ENCODE data around the gene MAB21L4. TPM values are rescaled to one million over a fixed set of nuclear protein-coding genes. Genes with fewer than 3 reads are reported as not detected.

Gene MAB21L4
- total and polyA plus RNA-seq, 2 of the 8 experiments (the other 6 are each of a cell fraction or from before 2014, with no cell fraction given) = 0.11 TPM; not detected in 1

- TF ChIP-seq RAD21 (IDR thresholded peaks at IDR 0.05 in 1 of 2, conservative IDR thresholded peaks at IDR 0.05 in 1 of 2; ENCODE audit: low read depth in 2 of 2, low read length in 2 of 2) (no peak), RBBP5 (IDR thresholded peaks at IDR 0.05; ENCODE audit: borderline replicate concordance, low read depth, low read length) (no peak), NRF1 (IDR thresholded peaks at IDR 0.05; ENCODE audit: low read depth, low read length) (no peak), SP4 (IDR thresholded peaks at IDR 0.05; ENCODE audit: low read length) (no peak), RFX5 (IDR thresholded peaks at IDR 0.05; ENCODE audit: borderline replicate concordance, low read depth, low read length) (no peak), FOSL1 (IDR thresholded peaks at IDR 0.05; ENCODE audit: insufficient read depth, low read depth, low read length) (no peak), TAF1 (IDR thresholded peaks at IDR 0.05; ENCODE audit: low read depth, low read length) (no peak)
These were observed 10.4 kb upstream of the MAB21L4 start, which contains the start of gene CROCC2 (continued) for GRCh38 chr2:240906141-240906910.

All from H1 (cell line).